Kidney (tissue), 14 donors: ENCODE measurements around the gene ZCCHC14. TPM values are rescaled to one million over a fixed set of nuclear protein-coding genes. Genes with fewer than 3 reads are reported as not detected.

Source experiments
- DNase-seq, 5 donors: peaks; one replicate each; pipeline ENCODE4 v3.0.0-alpha.2; 2013 to 2020
- FAIRE-seq: peaks from 2 replicates; lab custom pipeline; 2012; peaks lifted over from hg19 to GRCh38; lab: Jason Lieb, UNC
- H3K27ac ChIP-seq, 2 donors: one replicate each; pipeline ENCODE4 v1.7.0; 2013; ENCODE audit warnings: low read depth in 2 of 2, low read length in 2 of 2, inconsistent platforms in 1 of 2
- H3K27me3 ChIP-seq: one replicate; pipeline ENCODE4 v1.7.1; 2013; ENCODE audit warnings: low read length, inconsistent platforms; ENCODE audit not compliant: control insufficient read depth, insufficient read depth
- H3K36me3 ChIP-seq, 3 donors: one replicate each; pipeline versions ENCODE4 v1.7.0 to v1.7.1; 2013; ENCODE audit warnings: low read length in 3 of 3, control low read depth in 1 of 3, inconsistent platforms in 1 of 3; ENCODE audit not compliant: insufficient read depth in 3 of 3, control insufficient read depth in 2 of 3
- H3K4me1 ChIP-seq, 3 donors: one replicate each; pipeline versions ENCODE4 v1.7.0 to v1.7.1; 2013; ENCODE audit warnings: low read length in 3 of 3, inconsistent platforms in 1 of 3, low read depth in 1 of 3; ENCODE audit not compliant: control insufficient read depth in 2 of 3, insufficient read depth in 2 of 3
- H3K4me3 ChIP-seq, 3 donors: one replicate each; pipeline versions ENCODE4 v1.7.0 to v1.8.1; 2013; ENCODE audit warnings: low read length in 3 of 3, control low read depth in 1 of 3, inconsistent platforms in 1 of 3
- H3K9ac ChIP-seq, 3 donors: one replicate each; pipeline versions ENCODE4 v1.7.0 to v1.7.1; 2013; ENCODE audit warnings: low read length in 3 of 3, control low read depth in 1 of 3, inconsistent platforms in 1 of 3
- H3K9me3 ChIP-seq, 3 donors: one replicate each; pipeline versions ENCODE4 v1.7.0 to v1.7.1; 2013; ENCODE audit warnings: low read length in 3 of 3, control low read depth in 1 of 3, inconsistent platforms in 1 of 3; ENCODE audit not compliant: control insufficient read depth in 2 of 3, insufficient read depth in 1 of 3
- CTCF ChIP-seq: IDR thresholded peaks from 3 replicates; pipeline ENCODE4 v1.5.1; 2012; ENCODE audit warnings: mild to moderate bottlenecking, moderate library complexity, borderline replicate concordance; ENCODE audit not compliant: insufficient read depth; ENCODE audit errors: extremely low read depth
- intact Hi-C: fragments of 100-400 bp; cut with DNase I; formaldehyde crosslinking; loops from one replicate; pipeline ENCODE4 v1.11.1; 2022
- polyA plus RNA-seq: library from polyadenylated mRNA; stranded (reverse); fragments of 350-450 nt; fragmentation: Illumina TruSeq; extraction: RNeasy Lipid Tissue Mini Kit (QIAGEN cat#74804); gene quantifications from one replicate; pipeline ENCODE4 v1.2.3, GENCODE V29; 2014; ENCODE audit warnings: low read depth, low replicate concordance; ENCODE audit not compliant: insufficient read depth
- total RNA-seq: library from RNA; stranded (reverse); fragmentation: NEBNext Ultra II Directional; extraction: Animal tissue kit (Norgen Biotek cat#: 25700); gene quantifications from one replicate; pipeline ENCODE4 v1.2.1, GENCODE V29; 2021
- donor health status: control.
- donor health status: control.
- donor health status: control.
- donor health status: control.
- donor health status: control.
- donor health status: DM: yes; HTN: yes; CAD: no.
- donor health status: Normal renal cell carcinoma (clear cell type).

Gene ZCCHC14
- total and polyA plus RNA-seq, 2 donors from 2014 or later: 6.4 to 32.8 TPM

- H3K9me3 ChIP-seq: no peaks in the 10 kb centered on the region
- intact Hi-C loops: loop anchor here (10.0 kb wide), 1 partner anchor 51 kb away; no protein-coding TSS in a partner anchor
- no peak overlapping the region for H3K27ac ChIP-seq
- H3K9ac ChIP-seq: no peak overlapping the region
- no peak for TF ChIP-seq CTCF
- no peak for DNase-seq
- FAIRE-seq: no peak
- no peaks in the 10 kb centered on the region for H3K36me3 ChIP-seq
- H3K4me1 ChIP-seq: peaks cover 0 to 3% (median 0%) of the 10 kb centered on the region in 3 donors
- H3K27me3 ChIP-seq: no peaks in the 10 kb centered on the region
- H3K4me3 ChIP-seq: no peak overlapping the region
Measured at GRCh38 chr16:87375426-87376135, 117.2 kb downstream of the ZCCHC14 start.

GRCh38 chr16:87374313-87374712 is 118.5 kb downstream of the ZCCHC14 start:
- intact Hi-C loops: loop anchor here (10.0 kb wide), 1 partner anchor 50 kb away; no protein-coding TSS in a partner anchor
- no peak for FAIRE-seq

GRCh38 chr16:87372305-87372704 is 120.5 kb downstream of the ZCCHC14 start:
- DNase-seq: no peak
- no peaks in the 10 kb centered on the region for H3K9me3 ChIP-seq
- intact Hi-C loops: loop anchor here (10.0 kb wide), 1 partner anchor 48 kb away; no protein-coding TSS in a partner anchor
- no peaks in the 10 kb centered on the region for H3K36me3 ChIP-seq
- H3K4me1 ChIP-seq: peaks cover 0 to 3% (median 0%) of the 10 kb centered on the region in 3 donors
- no peak for FAIRE-seq
- no peak for TF ChIP-seq CTCF
- H3K27ac ChIP-seq: no peak overlapping the region
- H3K4me3 ChIP-seq: no peak overlapping the region
- no peak overlapping the region for H3K9ac ChIP-seq
- H3K27me3 ChIP-seq: no peaks in the 10 kb centered on the region

More at GRCh38 chr16:87374313-87374712, 118.5 kb downstream of the ZCCHC14 start:
- Histone ChIP-seq H3K9me3 (no peaks in the 10 kb centered on the region), H3K4me3 (no peak overlapping the region), H3K4me1 (peaks cover 0 to 3% (median 0%) of the 10 kb centered on the region in 3 donors), H3K27me3 (no peaks in the 10 kb centered on the region), H3K9ac (no peak overlapping the region), H3K36me3 (no peaks in the 10 kb centered on the region), H3K27ac (no peak overlapping the region)
- DNase-seq: no peak
- TF ChIP-seq CTCF: no peak
